ENCODE data around the gene NPAS3.

DNA sequence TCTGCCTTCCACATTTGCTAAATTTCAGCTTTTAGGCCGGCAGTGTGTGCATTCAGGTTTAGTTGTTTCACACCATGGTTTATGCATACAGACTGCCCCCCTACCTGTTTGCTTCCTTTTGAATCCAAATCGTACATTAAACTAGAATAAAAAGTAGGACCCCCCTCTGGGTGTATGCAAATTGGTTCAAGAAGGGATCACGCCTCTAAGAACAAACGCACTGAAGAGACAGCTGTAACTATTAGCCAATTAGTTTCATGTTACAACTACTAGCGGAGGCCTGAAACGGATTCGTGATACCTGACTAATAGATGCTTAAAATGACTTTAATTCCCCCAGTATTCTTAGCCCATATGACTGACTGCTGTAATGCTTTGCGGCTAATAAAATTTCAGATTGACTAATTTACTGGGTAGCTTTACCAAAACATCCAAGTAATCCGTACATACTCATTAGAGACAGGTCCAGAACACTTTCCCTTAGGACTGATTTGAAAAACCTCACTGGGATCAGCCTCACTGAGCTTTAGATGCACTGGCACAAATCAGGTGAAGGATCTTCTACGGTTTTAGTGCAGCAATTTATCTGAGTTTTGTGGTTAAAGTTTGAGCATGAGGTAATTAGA lies 411.8 kb downstream of the NPAS3 start:
- TF ChIP-seq POLR2AphosphoS5 (IDR thresholded peaks at IDR 0.05) (no peak), EP300 (IDR thresholded peaks at IDR 0.05) (no peak), POLR2A (IDR thresholded peaks at IDR 0.05) (no peak)

Measured in sigmoid colon (tissue), 4 donors.